IMR-90 (cell line): ENCODE measurements around the gene ST3GAL4. TPM values are rescaled to one million over a fixed set of nuclear protein-coding genes. Genes with fewer than 3 reads are reported as not detected.

Source experiments
- ATAC-seq: fragments of 200-7000 bp; cut with Tn5 transposase; 2 replicates; pipeline ENCODE4 v1.9.1; 2020; ENCODE audit warnings: low read depth, mild to moderate bottlenecking, moderate library complexity
- BruUV-seq: library from RNA; stranded (reverse); fragments of 400-500 nt; replicated peaks from 2 replicates; lab custom pipeline; 2021; lab: Mats Ljungman, UMichigan
- CTCF ChIA-PET: fragments of 300-600 bp; formaldehyde crosslinking; extraction: SDS; loops from one replicate; lab custom pipeline; 2021; ENCODE audit warnings: antibody characterized with exemption; lab: Yijun Ruan, JAX
- POLR2A ChIA-PET: fragments of 300-600 bp; sonication (Branson Sonifier 250); formaldehyde crosslinking; loops from one replicate; lab custom pipeline; 2022; ENCODE audit warnings: antibody characterized with exemption; ENCODE audit not compliant: unreplicated experiment; lab: Charles Lee
- DNase-seq: peaks from one replicate; pipeline ENCODE4 v3.0.0; 2013
- H2AFZ ChIP-seq: replicated peaks from 2 replicates; pipeline ENCODE3; 2013; ENCODE audit warnings: low read length, mild to moderate bottlenecking; ENCODE audit not compliant: poor library complexity
- H2AK5ac ChIP-seq: 2 replicates; pipeline ENCODE4 v1.6.1; 2013; ENCODE audit warnings: low read depth, low read length, inconsistent platforms
- H2AK9ac ChIP-seq: replicated peaks from 2 replicates; pipeline ENCODE3; 2013; ENCODE audit warnings: mild to moderate bottlenecking, low read depth, low read length, moderate library complexity; ENCODE audit not compliant: poor library complexity
- H2BK120ac ChIP-seq: 2 replicates; pipeline ENCODE4 v1.6.1; 2013; ENCODE audit warnings: low read depth, low read length, inconsistent platforms
- H2BK15ac ChIP-seq: 3 replicates; pipeline ENCODE4 v1.6.1; 2013; ENCODE audit warnings: low read depth, low read length, inconsistent platforms
- H2BK20ac ChIP-seq: 2 replicates; pipeline ENCODE4 v1.6.1; 2013; ENCODE audit warnings: low read depth, mild to moderate bottlenecking, inconsistent platforms, low read length, moderate library complexity
- H2BK5ac ChIP-seq: 2 replicates; pipeline ENCODE4 v1.6.1; 2013; ENCODE audit warnings: mild to moderate bottlenecking, low read depth, low read length, inconsistent platforms; ENCODE audit not compliant: poor library complexity, severe bottlenecking
- H3K14ac ChIP-seq: replicated peaks from 2 replicates; pipeline ENCODE4 v1.6.1; 2013; ENCODE audit warnings: low read depth, low read length, inconsistent platforms
- H3K18ac ChIP-seq: 2 replicates; pipeline ENCODE4 v1.6.1; 2013; ENCODE audit warnings: low read depth, low read length, control low read depth
- H3K23ac ChIP-seq: 2 replicates; pipeline ENCODE4 v1.6.1; 2013; ENCODE audit warnings: low read depth, low read length, inconsistent platforms
- H3K27ac ChIP-seq: 2 replicates; pipeline ENCODE4 v1.5.1; 2013; ENCODE audit warnings: mild to moderate bottlenecking, control low read depth, low read length; ENCODE audit not compliant: insufficient read depth
- H3K27me3 ChIP-seq: 2 replicates; pipeline ENCODE4 v1.6.1; 2013; ENCODE audit warnings: low read length; ENCODE audit not compliant: control insufficient read depth, insufficient read depth
- H3K36me3 ChIP-seq: 2 replicates; pipeline ENCODE4 v1.6.1; 2013; ENCODE audit warnings: low read length, mixed read lengths; ENCODE audit not compliant: control insufficient read depth, insufficient read depth
- H3K4ac ChIP-seq: 2 replicates; pipeline ENCODE4 v1.6.1; 2013; ENCODE audit warnings: low read depth, low read length, inconsistent platforms
- H3K4me1 ChIP-seq: 2 replicates; pipeline ENCODE4 v1.6.1; 2013; ENCODE audit warnings: low read length, mixed read lengths; ENCODE audit not compliant: control insufficient read depth, insufficient read depth
- H3K4me2 ChIP-seq: 2 replicates; pipeline ENCODE4 v1.6.1; 2013; ENCODE audit warnings: low read depth, mild to moderate bottlenecking, control low read depth, low read length, moderate library complexity
- H3K4me3 ChIP-seq: 2 replicates; pipeline ENCODE4 v1.5.1; 2013; ENCODE audit warnings: low read depth, mild to moderate bottlenecking, control low read depth, low read length, moderate library complexity; ENCODE audit not compliant: insufficient read depth
- H3K56ac ChIP-seq: 2 replicates; pipeline ENCODE4 v1.6.1; 2013; ENCODE audit warnings: low read length, inconsistent platforms; ENCODE audit not compliant: insufficient read depth; ENCODE audit errors: extremely low read depth
- H3K79me1 ChIP-seq, 2 experiments: 2 replicates each; pipeline ENCODE4 v1.6.1; 2013; ENCODE audit warnings: low read length in 2 of 2, inconsistent platforms in 1 of 2, low read depth in 1 of 2
- H3K9ac ChIP-seq: 2 replicates; pipeline ENCODE4 v1.6.1; 2013; ENCODE audit warnings: low read depth, low read length, control low read depth
- H3K9me1 ChIP-seq: 2 replicates; pipeline ENCODE4 v1.6.1; 2013; ENCODE audit warnings: low read length, inconsistent platforms; ENCODE audit not compliant: insufficient read depth
- H3K9me3 ChIP-seq: 2 replicates; pipeline ENCODE4 v1.6.1; 2013; ENCODE audit warnings: low read length; ENCODE audit not compliant: control insufficient read depth, insufficient read depth
- H4K20me1 ChIP-seq: 2 replicates; pipeline ENCODE4 v1.6.1; 2013; ENCODE audit warnings: low read length, inconsistent platforms; ENCODE audit not compliant: insufficient read depth
- H4K5ac ChIP-seq: 2 replicates; pipeline ENCODE4 v1.6.1; 2013; ENCODE audit warnings: mild to moderate bottlenecking, low read depth, low read length, control low read depth
- H4K8ac ChIP-seq, 2 experiments: 2 replicates each; pipeline ENCODE4 v1.6.1; 2013; ENCODE audit warnings: low read depth in 2 of 2, low read length in 2 of 2, control low read depth in 1 of 2, inconsistent platforms in 1 of 2
- H4K91ac ChIP-seq: 2 replicates; pipeline ENCODE4 v1.6.1; 2013; ENCODE audit warnings: low read depth, low read length, inconsistent platforms; ENCODE audit not compliant: insufficient read depth
- CEBPB ChIP-seq: IDR thresholded peaks from 2 replicates; pipeline ENCODE4 v1.6.1; 2012; ENCODE audit warnings: low read depth, low read length, improper control_type of control experiment
- CHD1 ChIP-seq: IDR thresholded peaks from 2 replicates; pipeline ENCODE4 v1.6.1; 2012; ENCODE audit warnings: low read depth, low read length, improper control_type of control experiment
- NFE2L2 ChIP-seq: fragments of 150-350 bp; IDR thresholded peaks from 2 replicates; pipeline ENCODE4 v1.6.1; 2016; ENCODE audit warnings: low read depth, mild to moderate bottlenecking, low read length
- RCOR1 ChIP-seq: IDR thresholded peaks from 2 replicates; pipeline ENCODE4 v1.6.1; 2012; ENCODE audit warnings: mild to moderate bottlenecking, low read length, improper control_type of control experiment; ENCODE audit not compliant: insufficient replicate concordance
- WGBS, 2 experiments: methylation state at CpG; one replicate each; pipeline versions ENCODE4 v1.1.5 to v1.1.7; 2013; ENCODE audit warnings: missing lambda C conversion rate in 2 of 2; ENCODE audit not compliant: insufficient read length in 1 of 2; ENCODE audit errors: extremely low coverage in 2 of 2; 5-methylcytosine and 5-hydroxymethylcytosine counted together
- dilution Hi-C: fragments of 300-500 bp; cut with HindIII; formaldehyde crosslinking; loops from one replicate; pipeline ENCODE4 v1.14.3; 2018; ENCODE audit warnings: low sequenced_read_pairs; ENCODE audit not compliant: unreplicated experiment
- in situ Hi-C: fragments of 300-500 bp; cut with MboI; formaldehyde crosslinking; loops from 3 replicates; pipeline ENCODE4 v1.14.3; 2019; ENCODE audit warnings: low sequenced_read_pairs, inconsistent platforms, mixed read lengths
- intact Hi-C: fragments of 100-400 bp; cut with micrococcal nuclease; formaldehyde crosslinking; loops from 2 replicates; pipeline ENCODE4 v1.10.0; 2022
- polyA plus RNA-seq, 3 experiments: library from polyadenylated mRNA; depleted of rRNA; stranded (reverse); fragments of >200 nt; gene quantifications; 2 replicates each; pipeline ENCODE4 v1.2.3, GENCODE V29; 2012; ENCODE audit warnings: low replicate concordance in 1 of 3
- total RNA-seq: library from RNA; depleted of rRNA; stranded (reverse); fragments of >200 nt; gene quantifications from 2 replicates; pipeline ENCODE4 v1.2.3, GENCODE V29; 2012
- TF ChIP-seq, protein P1 (sequence below): fragments of 150-350 bp; IDR thresholded peaks from 2 replicates; pipeline ENCODE4 v1.6.1; 2016; ENCODE audit warnings: low read depth, mild to moderate bottlenecking, low read length, moderate library complexity, borderline replicate concordance
- TF ChIP-seq, protein P2 (sequence below): fragments of 150-350 bp; IDR thresholded peaks from 2 replicates; pipeline ENCODE4 v1.6.1; 2017; ENCODE audit warnings: mild to moderate bottlenecking, antibody characterized with exemption, low read length, low read depth

The ST3GAL4 gene
- total and polyA plus RNA-seq, 2 of the 4 experiments (the other 2 are of a cell fraction), result 17.0 to 19.7 TPM

DNA sequence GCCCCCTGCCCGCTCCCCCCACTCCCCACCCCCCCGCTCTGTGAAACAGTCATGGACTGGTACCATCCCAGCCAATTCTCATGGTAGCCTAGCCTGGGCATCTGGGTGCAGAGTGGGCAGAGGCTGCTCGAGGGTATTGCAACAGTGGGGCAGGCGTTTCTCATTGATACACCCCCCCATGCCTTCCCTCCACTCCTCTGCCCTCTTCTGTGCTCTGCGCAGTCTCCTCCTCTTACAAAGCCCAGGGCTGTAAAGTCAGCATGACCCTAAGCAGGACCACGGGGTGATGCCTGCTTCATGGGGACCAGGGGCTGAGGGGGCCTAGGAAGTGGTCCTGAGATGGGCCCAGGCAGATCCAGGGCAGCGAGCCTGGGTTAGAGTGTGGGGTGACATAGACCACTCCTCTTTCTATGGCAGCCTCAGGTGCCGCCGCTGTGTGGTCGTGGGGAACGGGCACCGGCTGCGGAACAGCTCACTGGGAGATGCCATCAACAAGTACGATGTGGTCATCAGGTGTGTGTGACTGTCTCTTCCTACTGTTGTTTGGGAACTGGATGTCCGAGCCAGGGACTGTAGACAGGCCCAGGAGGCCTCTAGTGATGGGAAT lies 52.3 kb downstream of the ST3GAL4 start:
- dilution Hi-C loops (no loop called here), in situ Hi-C loops (no loop called here)

More for the DNA sequence above, 52.3 kb downstream of the ST3GAL4 start:
- Histone ChIP-seq H3K18ac (no peak overlapping the region), H3K14ac (no peak overlapping the region), H4K5ac (no peak overlapping the region), H3K4me3 (no peak overlapping the region), H3K9me3 (no peaks in the 10 kb centered on the region), H3K27me3 (no peaks in the 10 kb centered on the region), H2AFZ (no peak overlapping the region), H3K9me1 (peaks cover 16% of the 10 kb centered on the region), H4K8ac (no peak overlapping the region), H2AK5ac (no peak overlapping the region), H3K79me1 (no peaks in the 10 kb centered on the region; a peak in 1 of 4 replicates), H2AK9ac (no peak overlapping the region), H3K4ac (no peak overlapping the region), H3K23ac (no peak overlapping the region), H4K91ac (no peak overlapping the region), H4K20me1 (no peaks in the 10 kb centered on the region; the same call in 1 of the 2 replicates), H3K9ac (no peak overlapping the region), H3K4me2 (no peak overlapping the region), H2BK20ac (no peak overlapping the region), H3K56ac (no peak overlapping the region), H2BK15ac (no peak overlapping the region), H3K27ac (no peak overlapping the region), H2BK5ac (no peak overlapping the region), H2BK120ac (no peak overlapping the region), H3K4me1 (peaks cover 7% of the 10 kb centered on the region; the same call in 1 of the 2 replicates), H3K36me3 (peaks cover 11% of the 10 kb centered on the region; the same call in 1 of the 2 replicates)
- TF ChIP-seq CEBPB, result no peak
- TF ChIP-seq, protein P1, sequence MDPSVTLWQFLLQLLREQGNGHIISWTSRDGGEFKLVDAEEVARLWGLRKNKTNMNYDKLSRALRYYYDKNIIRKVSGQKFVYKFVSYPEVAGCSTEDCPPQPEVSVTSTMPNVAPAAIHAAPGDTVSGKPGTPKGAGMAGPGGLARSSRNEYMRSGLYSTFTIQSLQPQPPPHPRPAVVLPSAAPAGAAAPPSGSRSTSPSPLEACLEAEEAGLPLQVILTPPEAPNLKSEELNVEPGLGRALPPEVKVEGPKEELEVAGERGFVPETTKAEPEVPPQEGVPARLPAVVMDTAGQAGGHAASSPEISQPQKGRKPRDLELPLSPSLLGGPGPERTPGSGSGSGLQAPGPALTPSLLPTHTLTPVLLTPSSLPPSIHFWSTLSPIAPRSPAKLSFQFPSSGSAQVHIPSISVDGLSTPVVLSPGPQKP, result no peak
- TF ChIP-seq, protein P2, sequence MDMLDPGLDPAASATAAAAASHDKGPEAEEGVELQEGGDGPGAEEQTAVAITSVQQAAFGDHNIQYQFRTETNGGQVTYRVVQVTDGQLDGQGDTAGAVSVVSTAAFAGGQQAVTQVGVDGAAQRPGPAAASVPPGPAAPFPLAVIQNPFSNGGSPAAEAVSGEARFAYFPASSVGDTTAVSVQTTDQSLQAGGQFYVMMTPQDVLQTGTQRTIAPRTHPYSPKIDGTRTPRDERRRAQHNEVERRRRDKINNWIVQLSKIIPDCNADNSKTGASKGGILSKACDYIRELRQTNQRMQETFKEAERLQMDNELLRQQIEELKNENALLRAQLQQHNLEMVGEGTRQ, result no peak
- no peak for TF ChIP-seq CHD1
- no peak for TF ChIP-seq RCOR1
- TF ChIP-seq NFE2L2, result no peak
- DNase-seq, result no peak
- ChIA-PET CTCF (no interaction called here), POLR2A (no interaction called here)
- BruUV-seq, result no TSS peak
- intact Hi-C loops, result no loop called here
- no CpG with 5 or more reads among the region's 15 CpGs for WGBS, 2 experiments
- ATAC-seq, result no peak
